Measurements from ENCODE around the gene CHST11.
"Not testable (repeated sequence)": the region's sequence is repeated elsewhere in the genome, so short reads cannot be mapped to it uniquely, and the experiment has no call there.

Gene CHST11

DNA sequence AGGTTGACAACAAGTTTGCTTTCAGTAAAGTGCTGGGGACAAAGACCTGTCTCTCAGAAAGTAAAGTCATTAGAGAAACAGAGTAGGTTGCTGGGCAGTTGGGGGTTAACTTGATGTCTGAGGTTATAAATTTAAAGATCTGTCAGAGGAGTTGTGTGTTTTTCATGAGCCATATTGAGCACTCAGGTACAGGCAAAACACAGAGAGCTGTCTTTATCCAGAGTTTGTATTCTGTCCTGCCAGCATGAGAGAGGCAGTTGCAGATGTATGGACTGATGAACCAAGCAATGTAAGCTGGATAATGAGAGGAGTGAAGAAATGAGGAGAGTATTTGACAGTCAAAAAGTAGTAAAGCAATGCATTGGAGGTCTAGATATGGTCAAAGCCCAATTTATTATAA lies 344.7 kb downstream of the CHST11 start:
- FAIRE-seq (no peak), DNase-seq (ENCODE audit: insufficient read length, low spot score) (no peak)
- TF ChIP-seq SPI1 (IDR thresholded peaks at IDR 0.05; ENCODE audit: low read depth, low read length): no peak

DNA sequence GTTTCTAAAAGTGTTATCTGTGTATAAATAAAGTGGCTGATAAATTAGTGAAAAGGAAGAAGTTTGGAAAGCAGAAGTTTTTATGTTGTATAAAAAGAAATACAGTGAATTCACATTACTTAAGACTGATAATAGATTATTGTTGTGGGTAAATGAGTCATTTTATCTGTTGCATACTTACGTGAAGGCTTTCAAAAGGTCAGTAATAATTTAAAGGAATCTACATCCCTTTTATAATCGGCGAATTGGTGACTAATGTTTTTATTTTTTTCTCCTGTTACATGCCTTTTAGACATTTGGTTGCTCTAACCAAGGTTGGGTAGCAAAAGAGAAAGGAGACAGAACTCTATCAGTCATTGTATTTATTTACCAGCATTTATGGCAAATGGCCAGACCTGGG lies 345.5 kb downstream of the CHST11 start:
- no peak for DNase-seq (ENCODE audit: insufficient read length, low spot score)
- TF ChIP-seq SPI1 (IDR thresholded peaks at IDR 0.05; ENCODE audit: low read depth, low read length) (no peak), PAX5 (IDR thresholded peaks at IDR 0.05; ENCODE audit: insufficient read depth, low read length, severe bottlenecking) (no peak), POLR2AphosphoS5 (IDR thresholded peaks at IDR 0.05; ENCODE audit: low read depth, low read length) (no peak), POU2F2 (IDR thresholded peaks at IDR 0.05; ENCODE audit: low read depth, low read length) (no peak), TAF1 (IDR thresholded peaks at IDR 0.05; ENCODE audit: low read depth, low read length) (no peak), POLR2A (IDR thresholded peaks at IDR 0.05; ENCODE audit: low read depth, low read length) (no peak)
- FAIRE-seq: no peak

- FAIRE-seq (no peak), DNase-seq (ENCODE audit: insufficient read length, low spot score) (no peak)
- no peak for TF ChIP-seq TAF1 (IDR thresholded peaks at IDR 0.05; ENCODE audit: low read depth, low read length)
- TF ChIP-seq SPI1 (IDR thresholded peaks at IDR 0.05; ENCODE audit: low read depth, low read length): no peak
- TF ChIP-seq POLR2A (IDR thresholded peaks at IDR 0.05; ENCODE audit: low read depth, low read length): no peak
- no peak for TF ChIP-seq POLR2AphosphoS5 (IDR thresholded peaks at IDR 0.05; ENCODE audit: low read depth, low read length)
- TF ChIP-seq POU2F2 (IDR thresholded peaks at IDR 0.05; ENCODE audit: low read depth, low read length): no peak
- no peak for TF ChIP-seq PAX5 (IDR thresholded peaks at IDR 0.05; ENCODE audit: insufficient read depth, low read length, severe bottlenecking)
Observed at GRCh38 chr12:104805186-104805585, 348.4 kb downstream of the CHST11 start.

- FAIRE-seq; DNase-seq (ENCODE audit: insufficient read length, low spot score): not testable (repeated sequence)
Observed at GRCh38 chr12:104806194-104806593, 349.4 kb downstream of the CHST11 start.

DNA sequence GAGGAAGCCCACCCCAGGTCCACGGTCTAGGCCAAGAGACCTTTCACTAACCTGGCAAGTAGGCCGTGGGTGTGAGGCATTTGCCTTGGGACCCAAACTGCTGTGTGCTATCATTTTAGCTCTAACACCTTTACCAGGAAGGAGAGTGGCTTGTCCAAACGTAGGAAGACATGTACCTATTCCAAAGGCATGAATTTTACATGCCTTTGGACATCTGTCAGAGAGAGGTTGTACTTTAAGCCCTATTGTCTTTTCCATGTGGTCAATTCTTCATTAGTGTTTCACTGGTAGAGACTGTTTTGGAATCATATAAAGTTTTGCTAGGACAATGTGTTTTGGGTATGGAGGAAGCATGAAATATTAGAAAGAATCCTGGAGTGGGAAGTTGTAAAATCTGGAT lies 352.5 kb downstream of the CHST11 start:
- no peak for FAIRE-seq
- TF ChIP-seq TAF1 (IDR thresholded peaks at IDR 0.05; ENCODE audit: low read depth, low read length) (no peak), POLR2AphosphoS5 (IDR thresholded peaks at IDR 0.05; ENCODE audit: low read depth, low read length) (no peak), POU2F2 (IDR thresholded peaks at IDR 0.05; ENCODE audit: low read depth, low read length) (no peak), PAX5 (IDR thresholded peaks at IDR 0.05; ENCODE audit: insufficient read depth, low read length, severe bottlenecking) (no peak), SPI1 (IDR thresholded peaks at IDR 0.05; ENCODE audit: low read depth, low read length) (no peak)
- DNase-seq (ENCODE audit: insufficient read length, low spot score): no peak

DNA sequence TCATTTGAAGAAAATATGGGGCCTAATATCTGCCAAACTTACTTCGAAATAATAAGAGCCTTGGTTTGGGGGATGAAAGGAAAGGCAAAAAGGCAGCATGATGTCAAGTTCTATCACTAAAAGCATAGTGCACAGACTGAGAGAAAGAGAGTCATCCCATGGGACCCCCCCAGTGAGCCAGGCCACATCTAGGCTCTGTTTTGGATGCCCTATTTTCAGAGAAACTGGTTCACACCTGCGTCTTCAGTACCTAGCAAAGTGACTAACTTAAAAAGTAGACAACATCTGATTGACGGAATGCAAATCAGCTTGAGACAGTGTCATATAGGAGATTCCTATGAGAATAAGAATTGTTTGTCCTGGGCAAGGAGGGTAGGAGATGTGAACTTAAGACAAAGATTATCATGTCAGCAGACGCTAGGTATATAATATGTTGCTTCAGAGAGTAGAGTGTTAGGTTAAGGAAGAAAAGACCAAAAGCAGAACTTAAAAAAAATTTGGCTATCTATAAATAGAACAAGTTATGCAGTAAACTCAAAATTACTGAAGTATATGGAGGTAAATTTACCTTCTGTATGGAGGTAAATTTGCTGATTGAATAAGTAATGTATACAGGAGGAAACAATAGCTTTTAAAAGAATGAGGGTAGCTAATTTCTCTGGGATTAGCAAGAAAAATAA lies 353.1 kb downstream of the CHST11 start:
- DNase-seq (ENCODE audit: insufficient read length, low spot score) (no peak), FAIRE-seq (no peak)
- no peak for TF ChIP-seq PAX5 (IDR thresholded peaks at IDR 0.05; ENCODE audit: insufficient read depth, low read length, severe bottlenecking)
